Panc1 (cell line): Measurements from ENCODE around the gene UTS2R. TPM values are rescaled to one million over a fixed set of nuclear protein-coding genes. Genes with fewer than 3 reads are reported as not detected.

Experiments used
- ATAC-seq: fragments of 200-7000 bp; cut with Tn5 transposase; 2 replicates; pipeline ENCODE4 v1.9.1; 2020; ENCODE audit warnings: mild to moderate bottlenecking, moderate library complexity
- BruUV-seq: library from RNA; stranded (reverse); fragments of 400-500 nt; replicated peaks from 2 replicates; lab custom pipeline; 2021; lab: Mats Ljungman, UMichigan
- CTCF ChIA-PET: fragments of 300-600 bp; sonication (Branson Sonifier 250); formaldehyde crosslinking; loops from one replicate; lab custom pipeline; 2022; ENCODE audit warnings: antibody characterized with exemption; lab: Charles Lee
- POLR2A ChIA-PET: fragments of 300-600 bp; sonication (Branson Sonifier 250); formaldehyde crosslinking; loops from one replicate; lab custom pipeline; 2022; ENCODE audit warnings: antibody characterized with exemption; lab: Charles Lee
- DNase-seq: peaks from one replicate; pipeline ENCODE4 v3.0.0-alpha.2; 2010; ENCODE audit warnings: low read depth, low spot score
- H3K27ac ChIP-seq: 2 replicates; pipeline ENCODE4 v1.5.1; 2011; ENCODE audit warnings: mild to moderate bottlenecking, low read length, inconsistent platforms
- H3K27me3 ChIP-seq: fragments of 200-500 bp; sonication (Bioruptor generic); 2 replicates; pipeline ENCODE4 v1.6.0; 2014; ENCODE audit warnings: low read length, inconsistent platforms; ENCODE audit not compliant: control insufficient read depth, insufficient read depth
- H3K36me3 ChIP-seq: fragments of 200-500 bp; sonication (Bioruptor generic); 2 replicates; pipeline ENCODE4 v1.5.1; 2014; ENCODE audit warnings: inconsistent platforms, mild to moderate bottlenecking, low read length, moderate library complexity; ENCODE audit not compliant: control insufficient read depth, insufficient read depth
- H3K4me1 ChIP-seq: 2 replicates; pipeline ENCODE4 v1.5.1; 2011; ENCODE audit warnings: inconsistent platforms, mild to moderate bottlenecking, low read length, moderate library complexity; ENCODE audit not compliant: control insufficient read depth, insufficient read depth
- H3K4me3 ChIP-seq, 2 experiments: 2 replicates each; pipeline ENCODE4 v1.5.1; 2011 to 2012; ENCODE audit warnings: low read depth in 2 of 2, low read length in 2 of 2, mild to moderate bottlenecking in 2 of 2, inconsistent platforms in 1 of 2, moderate library complexity in 1 of 2
- H3K9me3 ChIP-seq: fragments of 200-500 bp; sonication (Bioruptor generic); 2 replicates; pipeline ENCODE4 v1.5.1; 2014; ENCODE audit warnings: low read depth, mild to moderate bottlenecking, inconsistent platforms, low read length, moderate library complexity; ENCODE audit not compliant: control insufficient read depth, insufficient read depth
- CTCF ChIP-seq: fragments of 450-650 bp; IDR thresholded peaks from 2 replicates; pipeline ENCODE4 v1.5.1; 2017; ENCODE audit warnings: mild to moderate bottlenecking
- POLR2AphosphoS5 ChIP-seq: IDR thresholded peaks from 2 replicates; pipeline ENCODE4 v1.6.1; 2012; ENCODE audit warnings: mild to moderate bottlenecking, low read depth, low read length, moderate library complexity
- REST ChIP-seq, 2 experiments: IDR thresholded peaks; 2 replicates each; pipeline ENCODE4 v1.6.1; 2011 to 2012; ENCODE audit warnings: low read depth in 2 of 2, control low read depth in 1 of 2, low read length in 1 of 2, mild to moderate bottlenecking in 1 of 2, moderate library complexity in 1 of 2; ENCODE audit not compliant: insufficient read depth in 1 of 2
- SIN3A ChIP-seq: IDR thresholded peaks from 2 replicates; pipeline ENCODE4 v1.6.1; 2012; ENCODE audit warnings: low read depth, mild to moderate bottlenecking, low read length, moderate library complexity, borderline replicate concordance; ENCODE audit not compliant: insufficient read depth
- TCF7L2 ChIP-seq: IDR thresholded peaks from 2 replicates; pipeline ENCODE4 v1.6.1; 2011; ENCODE audit warnings: mild to moderate bottlenecking, low read depth, low read length, inconsistent platforms
- in situ Hi-C: cut with HindIII; loops from 2 replicates; pipeline ENCODE4 v1.10.0; 2016; ENCODE audit warnings: low sequenced_read_pairs, low pct_unique_long_range_greater_than_20kb
- intact Hi-C: fragments of 100-400 bp; cut with micrococcal nuclease; formaldehyde crosslinking; loops from one replicate; pipeline ENCODE4 v1.10.0; 2022; ENCODE audit not compliant: unreplicated experiment
- total RNA-seq: library from RNA; stranded (reverse); gene quantifications from one replicate; pipeline ENCODE4 v1.2.1, GENCODE V29; 2021; ENCODE audit not compliant: unreplicated experiment

Gene UTS2R
- total RNA-seq, 1 experiment from 2014 or later, result 0.39 TPM

GRCh38 chr17:82384051-82384729 lies 12.6 kb downstream of the UTS2R start:
- H3K4me1 ChIP-seq, result peaks cover 52% of the 10 kb centered on the region
- ChIA-PET POLR2A (no interaction called here), CTCF (no interaction called here)
- H3K27me3 ChIP-seq, result no peaks in the 10 kb centered on the region
- no peaks in the 10 kb centered on the region for H3K36me3 ChIP-seq
- no peak for ATAC-seq
- DNase-seq, result no peak
- peak overlapping the region; percentile 84 for H3K27ac ChIP-seq
- intact Hi-C loops, result no loop called here
- no TSS peak for BruUV-seq
- TF ChIP-seq REST (IDR thresholded peaks at IDR 0.05; ENCODE audit: insufficient read depth in 1 of 2, low read depth in 2 of 2, low read length in 1 of 2), result no peak
- no peak for TF ChIP-seq SIN3A
- in situ Hi-C loops, result no loop called here
- H3K4me3 ChIP-seq, result peak overlapping the region in 1 of 2 experiments; percentile 2; a peak in 1 of 4 replicates
- no peaks in the 10 kb centered on the region for H3K9me3 ChIP-seq

- no TSS peak for BruUV-seq
- H3K4me3 ChIP-seq, result peak overlapping the region in 1 of 2 experiments; percentile 2; a peak in 1 of 4 replicates
- peak overlapping the region; percentile 84 for H3K27ac ChIP-seq
- intact Hi-C loops (no loop called here), in situ Hi-C loops (no loop called here)
- ATAC-seq (peak; percentile 82), DNase-seq (no peak)
- peaks cover 52% of the 10 kb centered on the region for H3K4me1 ChIP-seq
- ChIA-PET CTCF (no interaction called here), POLR2A (interaction anchor here (0.7 kb wide), 1 partner anchor 130 kb away, joined by 6 read pairs; no protein-coding TSS in a partner anchor)
- no peaks in the 10 kb centered on the region for H3K36me3 ChIP-seq
- H3K27me3 ChIP-seq, result no peaks in the 10 kb centered on the region
- TF ChIP-seq REST (IDR thresholded peaks at IDR 0.05; ENCODE audit: insufficient read depth in 1 of 2, low read depth in 2 of 2, low read length in 1 of 2) (peak in 1 of 2 experiments; percentile 66; a peak in 1 of 4 replicates), POLR2AphosphoS5 (peak; percentile 54; the same call in 1 of the 2 replicates), CTCF (no peak; the same call in 1 of the 2 replicates), TCF7L2 (peak; percentile 82)
- no peaks in the 10 kb centered on the region for H3K9me3 ChIP-seq
These were observed 13.3 kb downstream of the UTS2R start for GRCh38 chr17:82384730-82385481.
